Mononuclear cell (primary cell): Measurements from ENCODE around the gene ARHGEF6. TPM values are rescaled to one million over a fixed set of nuclear protein-coding genes. Genes with fewer than 3 reads are reported as not detected.
A peak's percentile ranks its signal among the peaks of the same experiment; 100 is the strongest.

Source experiments
- H3K27me3 ChIP-seq: 2 replicates; pipeline ENCODE4 v1.6.0; 2011; ENCODE audit warnings: low read length, control low read depth; ENCODE audit not compliant: insufficient read depth
- H3K4me1 ChIP-seq: 2 replicates; pipeline ENCODE4 v1.5.1; 2011; ENCODE audit warnings: mild to moderate bottlenecking, low read length, control low read depth; ENCODE audit not compliant: insufficient read depth
- H3K4me3 ChIP-seq: 2 replicates; pipeline ENCODE4 v1.5.1; 2011; ENCODE audit warnings: mild to moderate bottlenecking, low read length, moderate library complexity
- H3K9me3 ChIP-seq: 2 replicates; pipeline ENCODE4 v1.5.1; 2011; ENCODE audit warnings: low read depth, mild to moderate bottlenecking, control low read depth, low read length
- total RNA-seq: library from RNA; depleted of rRNA; stranded (reverse); fragments of >200 nt; gene quantifications from one replicate; pipeline ENCODE4 v1.2.3, GENCODE V29; 2012

The ARHGEF6 gene
- total RNA-seq, 1 donor, result 63.8 TPM

GRCh38 chrX:136767104-136767941, 13.4 kb downstream of the ARHGEF6 start:
- H3K4me1 ChIP-seq, result peaks cover 49% of the 10 kb centered on the region
- H3K27me3 ChIP-seq, result no peaks in the 10 kb centered on the region
- peak overlapping the region; percentile 49 for H3K4me3 ChIP-seq
- H3K9me3 ChIP-seq, result no peaks in the 10 kb centered on the region

GRCh38 chrX:136766785-136767103, 14.0 kb downstream of the ARHGEF6 start:
- peak overlapping the region; percentile 49 for H3K4me3 ChIP-seq
- no peaks in the 10 kb centered on the region for H3K27me3 ChIP-seq
- H3K9me3 ChIP-seq, result no peaks in the 10 kb centered on the region
- peaks cover 52% of the 10 kb centered on the region for H3K4me1 ChIP-seq

- peaks cover 61% of the 10 kb centered on the region for H3K4me1 ChIP-seq
- no peaks in the 10 kb centered on the region for H3K9me3 ChIP-seq
- no peaks in the 10 kb centered on the region for H3K27me3 ChIP-seq
- H3K4me3 ChIP-seq, result no peak overlapping the region
Observed at GRCh38 chrX:136765821-136766356, 14.8 kb downstream of the ARHGEF6 start.

GRCh38 chrX:136764206-136764605, 16.5 kb downstream of the ARHGEF6 start:
- H3K27me3 ChIP-seq, result no peaks in the 10 kb centered on the region
- H3K4me3 ChIP-seq, result no peak overlapping the region
- H3K9me3 ChIP-seq, result no peaks in the 10 kb centered on the region
- H3K4me1 ChIP-seq, result peaks cover 68% of the 10 kb centered on the region

- H3K9me3 ChIP-seq, result no peaks in the 10 kb centered on the region
- H3K27me3 ChIP-seq, result no peaks in the 10 kb centered on the region
- no peak overlapping the region for H3K4me3 ChIP-seq
- H3K4me1 ChIP-seq, result peaks cover 57% of the 10 kb centered on the region
Observed at GRCh38 chrX:136762820-136763452, 17.8 kb downstream of the ARHGEF6 start.

- Histone ChIP-seq H3K27me3 (no peaks in the 10 kb centered on the region), H3K4me3 (no peak overlapping the region), H3K4me1 (peaks cover 51% of the 10 kb centered on the region), H3K9me3 (no peaks in the 10 kb centered on the region)
Observed at GRCh38 chrX:136761421-136761820, 19.3 kb downstream of the ARHGEF6 start.

GRCh38 chrX:136759968-136760367, 20.8 kb downstream of the ARHGEF6 start:
- H3K4me1 ChIP-seq, result peaks cover 46% of the 10 kb centered on the region
- no peaks in the 10 kb centered on the region for H3K9me3 ChIP-seq
- H3K27me3 ChIP-seq, result no peaks in the 10 kb centered on the region
- H3K4me3 ChIP-seq, result no peak overlapping the region

GRCh38 chrX:136755411-136755810, 25.3 kb downstream of the ARHGEF6 start:
- H3K4me3 ChIP-seq, result no peak overlapping the region
- peaks cover 36% of the 10 kb centered on the region for H3K4me1 ChIP-seq
- H3K27me3 ChIP-seq, result no peaks in the 10 kb centered on the region
- H3K9me3 ChIP-seq, result no peaks in the 10 kb centered on the region

GRCh38 chrX:136754651-136755050, 26.1 kb downstream of the ARHGEF6 start:
- Histone ChIP-seq H3K9me3 (no peaks in the 10 kb centered on the region), H3K27me3 (no peaks in the 10 kb centered on the region), H3K4me1 (peaks cover 36% of the 10 kb centered on the region), H3K4me3 (no peak overlapping the region)

GRCh38 chrX:136752796-136753195, 27.9 kb downstream of the ARHGEF6 start:
- H3K4me3 ChIP-seq, result no peak overlapping the region
- H3K27me3 ChIP-seq, result no peaks in the 10 kb centered on the region
- peaks cover 41% of the 10 kb centered on the region for H3K4me1 ChIP-seq
- H3K9me3 ChIP-seq, result no peaks in the 10 kb centered on the region

GRCh38 chrX:136752346-136752745, 28.4 kb downstream of the ARHGEF6 start:
- Histone ChIP-seq H3K27me3 (no peaks in the 10 kb centered on the region), H3K9me3 (no peaks in the 10 kb centered on the region), H3K4me3 (no peak overlapping the region), H3K4me1 (peaks cover 46% of the 10 kb centered on the region)

- Histone ChIP-seq H3K4me3 (no peak overlapping the region), H3K4me1 (peaks cover 62% of the 10 kb centered on the region), H3K9me3 (no peaks in the 10 kb centered on the region), H3K27me3 (no peaks in the 10 kb centered on the region)
Observed at GRCh38 chrX:136750364-136750763, 30.4 kb downstream of the ARHGEF6 start.

GRCh38 chrX:136747003-136747986, 33.4 kb downstream of the ARHGEF6 start:
- H3K9me3 ChIP-seq, result no peaks in the 10 kb centered on the region
- H3K4me1 ChIP-seq, result peaks cover 68% of the 10 kb centered on the region
- H3K27me3 ChIP-seq, result no peaks in the 10 kb centered on the region
- no peak overlapping the region for H3K4me3 ChIP-seq

- Histone ChIP-seq H3K9me3 (no peaks in the 10 kb centered on the region), H3K27me3 (no peaks in the 10 kb centered on the region), H3K4me1 (peaks cover 65% of the 10 kb centered on the region), H3K4me3 (no peak overlapping the region)
Observed at GRCh38 chrX:136745215-136746173, 35.2 kb downstream of the ARHGEF6 start.
